GM10266 (cell line): ENCODE results near the gene KCNMB2.

Experiments used
- DNase-seq: peaks from one replicate; pipeline ENCODE4 v3.0.0; 2012; ENCODE audit errors: extremely low spot score
- CTCF ChIP-seq: IDR thresholded peaks from 2 replicates; pipeline ENCODE4 v1.5.1; 2012; ENCODE audit warnings: mild to moderate bottlenecking, low read depth; ENCODE audit not compliant: control insufficient read depth, insufficient read depth; ENCODE audit errors: missing control alignments

The KCNMB2 gene

GRCh38 chr3:178646186-178646862 lies 110.1 kb downstream of the KCNMB2 start:
- DNase-seq, result no peak
- TF ChIP-seq CTCF, result no peak

GRCh38 chr3:178655488-178655887 lies 119.3 kb downstream of the KCNMB2 start:
- TF ChIP-seq CTCF, result no peak
- no peak for DNase-seq

- no peak for DNase-seq
- TF ChIP-seq CTCF, result no peak
Observed at GRCh38 chr3:178658694-178659325, 122.6 kb downstream of the KCNMB2 start.

GRCh38 chr3:178663201-178663934 lies 127.1 kb downstream of the KCNMB2 start:
- no peak for DNase-seq
- TF ChIP-seq CTCF, result no peak

GRCh38 chr3:178665747-178666146 lies 129.5 kb downstream of the KCNMB2 start:
- TF ChIP-seq CTCF, result no peak
- no peak for DNase-seq

- no peak for TF ChIP-seq CTCF
- DNase-seq, result no peak
Observed at GRCh38 chr3:178669022-178669601, 132.9 kb downstream of the KCNMB2 start.
